Measurements from ENCODE around the gene SDCCAG8. TPM values are rescaled to one million over a fixed set of nuclear protein-coding genes. Genes with fewer than 3 reads are reported as not detected.

Gene SDCCAG8
- total RNA-seq, 2 donors from 2014 or later, result 41.7 to 55.6 TPM

GRCh38 chr1:243292117-243292516 is 36.3 kb downstream of the SDCCAG8 start:
- H3K36me3 ChIP-seq, result no peaks in the 10 kb centered on the region
- WGBS, result 89% methylated on average over 5 of the region's 5 CpGs
- H3K4me3 ChIP-seq, result no peak overlapping the region
- DNase-seq (ENCODE audit: low spot score), result no peak
- intact Hi-C loops (cut with DNase I), result no loop called here
- no peaks in the 10 kb centered on the region for H3K4me1 ChIP-seq (replicated peaks)
- H3K9me3 ChIP-seq, result no peaks in the 10 kb centered on the region
- TF ChIP-seq, protein P1, sequence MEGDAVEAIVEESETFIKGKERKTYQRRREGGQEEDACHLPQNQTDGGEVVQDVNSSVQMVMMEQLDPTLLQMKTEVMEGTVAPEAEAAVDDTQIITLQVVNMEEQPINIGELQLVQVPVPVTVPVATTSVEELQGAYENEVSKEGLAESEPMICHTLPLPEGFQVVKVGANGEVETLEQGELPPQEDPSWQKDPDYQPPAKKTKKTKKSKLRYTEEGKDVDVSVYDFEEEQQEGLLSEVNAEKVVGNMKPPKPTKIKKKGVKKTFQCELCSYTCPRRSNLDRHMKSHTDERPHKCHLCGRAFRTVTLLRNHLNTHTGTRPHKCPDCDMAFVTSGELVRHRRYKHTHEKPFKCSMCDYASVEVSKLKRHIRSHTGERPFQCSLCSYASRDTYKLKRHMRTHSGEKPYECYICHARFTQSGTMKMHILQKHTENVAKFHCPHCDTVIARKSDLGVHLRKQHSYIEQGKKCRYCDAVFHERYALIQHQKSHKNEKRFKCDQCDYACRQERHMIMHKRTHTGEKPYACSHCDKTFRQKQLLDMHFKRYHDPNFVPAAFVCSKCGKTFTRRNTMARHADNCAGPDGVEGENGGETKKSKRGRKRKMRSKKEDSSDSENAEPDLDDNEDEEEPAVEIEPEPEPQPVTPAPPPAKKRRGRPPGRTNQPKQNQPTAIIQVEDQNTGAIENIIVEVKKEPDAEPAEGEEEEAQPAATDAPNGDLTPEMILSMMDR (IDR thresholded peaks at IDR 0.05), result no peak
- TF ChIP-seq POLR2AphosphoS5 (IDR thresholded peaks at IDR 0.05) (no peak), POLR2A (IDR thresholded peaks at IDR 0.05) (no peak)
- H3K27ac ChIP-seq, result no peak overlapping the region
- H3K27me3 ChIP-seq (replicated peaks; ENCODE audit: insufficient read depth), result no peaks in the 10 kb centered on the region

- intact Hi-C loops (cut with DNase I), result no loop called here
These were observed 38.3 kb downstream of the SDCCAG8 start for GRCh38 chr1:243293941-243294722.

DNA sequence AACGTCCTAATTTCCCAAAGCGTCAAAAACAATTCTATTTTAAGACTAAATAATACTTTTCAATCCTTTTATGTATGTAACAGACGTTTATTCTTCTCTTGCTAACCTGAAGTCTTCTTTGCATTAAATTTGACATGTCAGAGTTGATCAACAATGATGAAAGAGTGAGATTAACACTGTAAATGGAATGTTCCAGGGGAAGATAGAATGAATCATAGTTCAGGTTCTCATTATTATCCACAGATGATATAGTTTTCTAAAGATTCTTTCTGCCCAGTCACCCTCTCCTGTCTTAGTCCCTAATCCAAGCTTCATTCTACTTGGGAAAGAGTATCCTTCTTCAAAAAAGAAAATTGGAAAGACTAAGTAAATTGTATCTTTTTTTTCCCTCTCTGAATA is 38.9 kb downstream of the SDCCAG8 start:
- no peaks in the 10 kb centered on the region for H3K27me3 ChIP-seq (replicated peaks; ENCODE audit: insufficient read depth)
- intact Hi-C loops (cut with DNase I), result no loop called here
- DNase-seq (ENCODE audit: low spot score), result no peak
- no peak overlapping the region for H3K27ac ChIP-seq
- H3K4me1 ChIP-seq (replicated peaks), result no peaks in the 10 kb centered on the region
- TF ChIP-seq, protein P1 (IDR thresholded peaks at IDR 0.05), result no peak
- no peak for TF ChIP-seq POLR2A (IDR thresholded peaks at IDR 0.05)
- no peak for TF ChIP-seq POLR2AphosphoS5 (IDR thresholded peaks at IDR 0.05)
- 71% methylated on average over 3 of the region's 3 CpGs for WGBS
- H3K36me3 ChIP-seq, result no peaks in the 10 kb centered on the region
- no peak overlapping the region for H3K4me3 ChIP-seq
- no peaks in the 10 kb centered on the region for H3K9me3 ChIP-seq

More at GRCh38 chr1:243293941-243294722, 38.3 kb downstream of the SDCCAG8 start:
- 65% methylated on average over 4 of the region's 4 CpGs for WGBS
- Histone ChIP-seq H3K36me3 (no peaks in the 10 kb centered on the region), H3K27ac (no peak overlapping the region), H3K27me3 (replicated peaks; ENCODE audit: insufficient read depth) (no peaks in the 10 kb centered on the region), H3K4me3 (no peak overlapping the region), H3K9me3 (no peaks in the 10 kb centered on the region), H3K4me1 (replicated peaks) (no peaks in the 10 kb centered on the region)
- DNase-seq (ENCODE audit: low spot score), result no peak
- TF ChIP-seq, protein P1 (IDR thresholded peaks at IDR 0.05), result no peak
- TF ChIP-seq POLR2AphosphoS5 (IDR thresholded peaks at IDR 0.05), result no peak
- TF ChIP-seq POLR2A (IDR thresholded peaks at IDR 0.05), result no peak

- Histone ChIP-seq H3K36me3 (no peaks in the 10 kb centered on the region), H3K27me3 (replicated peaks; ENCODE audit: insufficient read depth) (no peaks in the 10 kb centered on the region), H3K9me3 (no peaks in the 10 kb centered on the region), H3K27ac (no peak overlapping the region), H3K4me1 (replicated peaks) (no peaks in the 10 kb centered on the region), H3K4me3 (no peak overlapping the region)
- 100% methylated on average over 1 of the region's 1 CpG for WGBS
- no peak for TF ChIP-seq POLR2AphosphoS5 (IDR thresholded peaks at IDR 0.05)
- TF ChIP-seq POLR2A (IDR thresholded peaks at IDR 0.05), result no peak
- TF ChIP-seq, protein P1 (IDR thresholded peaks at IDR 0.05), result no peak
- DNase-seq (ENCODE audit: low spot score), result no peak
- intact Hi-C loops (cut with DNase I), result no loop called here
These were observed 43.2 kb downstream of the SDCCAG8 start for GRCh38 chr1:243299069-243299468.

- TF ChIP-seq POLR2A (IDR thresholded peaks at IDR 0.05) (no peak), POLR2AphosphoS5 (IDR thresholded peaks at IDR 0.05) (no peak)
- TF ChIP-seq, protein P1 (IDR thresholded peaks at IDR 0.05), result no peak
- intact Hi-C loops (cut with DNase I), result no loop called here
- DNase-seq (ENCODE audit: low spot score), result no peak
- H3K9me3 ChIP-seq, result no peaks in the 10 kb centered on the region
- H3K4me3 ChIP-seq, result no peak overlapping the region
- no peak overlapping the region for H3K27ac ChIP-seq
- 68% methylated on average over 2 of the region's 2 CpGs for WGBS
- H3K4me1 ChIP-seq (replicated peaks), result no peaks in the 10 kb centered on the region
- H3K27me3 ChIP-seq (replicated peaks; ENCODE audit: insufficient read depth), result no peaks in the 10 kb centered on the region
- H3K36me3 ChIP-seq, result no peaks in the 10 kb centered on the region
These were observed 45.2 kb downstream of the SDCCAG8 start for GRCh38 chr1:243301059-243301458.
